ENCODE results near the gene CTNNBIP1.

CTNNBIP1 gene

DNA sequence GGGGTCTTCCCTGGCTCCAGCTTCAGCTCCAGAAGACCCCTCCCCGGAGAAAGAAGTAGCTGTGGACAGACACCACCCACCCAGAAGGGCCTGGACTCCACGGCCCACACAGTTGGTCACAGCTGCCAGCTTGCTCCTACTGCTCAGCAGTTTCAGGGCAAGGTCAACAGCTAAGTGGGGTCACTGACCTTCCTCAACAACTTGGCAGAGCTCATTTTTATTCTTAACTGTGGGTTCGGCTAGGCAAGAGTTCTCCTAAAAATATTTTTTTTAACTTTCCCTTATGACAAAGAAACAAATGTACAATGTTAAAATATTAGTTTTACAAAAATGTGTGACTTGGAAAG, 41.9 kb downstream of the CTNNBIP1 start:
- no peak for DNase-seq (ENCODE audit: low read depth)
- TF ChIP-seq, protein P1, sequence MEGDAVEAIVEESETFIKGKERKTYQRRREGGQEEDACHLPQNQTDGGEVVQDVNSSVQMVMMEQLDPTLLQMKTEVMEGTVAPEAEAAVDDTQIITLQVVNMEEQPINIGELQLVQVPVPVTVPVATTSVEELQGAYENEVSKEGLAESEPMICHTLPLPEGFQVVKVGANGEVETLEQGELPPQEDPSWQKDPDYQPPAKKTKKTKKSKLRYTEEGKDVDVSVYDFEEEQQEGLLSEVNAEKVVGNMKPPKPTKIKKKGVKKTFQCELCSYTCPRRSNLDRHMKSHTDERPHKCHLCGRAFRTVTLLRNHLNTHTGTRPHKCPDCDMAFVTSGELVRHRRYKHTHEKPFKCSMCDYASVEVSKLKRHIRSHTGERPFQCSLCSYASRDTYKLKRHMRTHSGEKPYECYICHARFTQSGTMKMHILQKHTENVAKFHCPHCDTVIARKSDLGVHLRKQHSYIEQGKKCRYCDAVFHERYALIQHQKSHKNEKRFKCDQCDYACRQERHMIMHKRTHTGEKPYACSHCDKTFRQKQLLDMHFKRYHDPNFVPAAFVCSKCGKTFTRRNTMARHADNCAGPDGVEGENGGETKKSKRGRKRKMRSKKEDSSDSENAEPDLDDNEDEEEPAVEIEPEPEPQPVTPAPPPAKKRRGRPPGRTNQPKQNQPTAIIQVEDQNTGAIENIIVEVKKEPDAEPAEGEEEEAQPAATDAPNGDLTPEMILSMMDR (IDR thresholded peaks at IDR 0.05; ENCODE audit: low read depth, low read length): no peak
- TF ChIP-seq MYC (IDR thresholded peaks at IDR 0.05; ENCODE audit: low read depth, low read length) (no peak), MAX (IDR thresholded peaks at IDR 0.05; ENCODE audit: low read depth, low read length) (no peak), POLR2A (IDR thresholded peaks at IDR 0.05; ENCODE audit: extremely low read depth, insufficient read length) (no peak)
- H3K4me3 ChIP-seq (ENCODE audit: low read depth, low read length): no peak overlapping the region

DNA sequence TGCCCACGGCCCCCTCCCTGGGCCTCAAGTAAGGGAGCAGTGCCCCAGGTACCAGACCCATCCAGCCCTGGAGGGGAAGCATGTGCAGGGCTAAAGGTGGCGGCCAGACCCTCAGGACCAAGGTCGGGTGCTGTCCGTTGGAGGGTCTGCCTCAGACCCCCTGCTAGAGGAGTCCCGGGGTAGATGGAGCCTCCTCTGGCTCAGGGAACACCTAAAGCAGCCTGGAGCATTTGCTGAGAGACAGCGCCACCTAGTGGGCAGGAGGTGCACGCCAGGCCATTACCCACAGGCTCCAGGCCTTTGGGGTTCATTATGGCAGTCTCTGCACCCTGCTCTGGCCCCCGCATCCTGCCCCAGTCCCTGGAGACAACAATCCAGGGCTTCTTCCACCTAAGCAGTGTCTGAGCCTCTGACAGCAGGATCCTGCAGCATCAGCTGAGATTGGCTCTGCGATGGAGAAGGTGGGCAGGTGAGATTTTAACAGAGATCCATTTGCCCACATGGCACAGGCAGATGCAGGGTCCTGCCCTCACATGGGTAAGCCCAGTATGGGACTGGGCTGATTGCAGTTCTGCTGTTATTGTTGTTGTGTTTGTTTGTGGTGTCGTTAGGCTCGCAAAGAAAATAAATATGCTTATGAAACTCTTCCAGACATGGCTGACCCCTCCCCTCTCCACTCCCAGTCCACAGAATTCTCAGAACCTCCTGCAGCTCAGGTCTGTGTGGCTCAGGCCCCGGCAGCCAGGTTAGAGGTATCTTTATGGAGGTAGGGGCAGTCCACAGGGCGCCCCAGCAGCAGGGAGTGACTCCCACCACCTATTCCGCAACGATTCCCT, 42.4 kb downstream of the CTNNBIP1 start:
- TF ChIP-seq POLR2A (IDR thresholded peaks at IDR 0.05; ENCODE audit: extremely low read depth, insufficient read length) (no peak), MAX (IDR thresholded peaks at IDR 0.05; ENCODE audit: low read depth, low read length) (0 out of 2 replicates have a peak, but pooled peaks have one; percentile 40)
- TF ChIP-seq, protein P1 (IDR thresholded peaks at IDR 0.05; ENCODE audit: low read depth, low read length): peak; percentile 93
- H3K4me3 ChIP-seq (ENCODE audit: low read depth, low read length): no peak overlapping the region
- peak; percentile 79 for DNase-seq (ENCODE audit: low read depth)

DNA sequence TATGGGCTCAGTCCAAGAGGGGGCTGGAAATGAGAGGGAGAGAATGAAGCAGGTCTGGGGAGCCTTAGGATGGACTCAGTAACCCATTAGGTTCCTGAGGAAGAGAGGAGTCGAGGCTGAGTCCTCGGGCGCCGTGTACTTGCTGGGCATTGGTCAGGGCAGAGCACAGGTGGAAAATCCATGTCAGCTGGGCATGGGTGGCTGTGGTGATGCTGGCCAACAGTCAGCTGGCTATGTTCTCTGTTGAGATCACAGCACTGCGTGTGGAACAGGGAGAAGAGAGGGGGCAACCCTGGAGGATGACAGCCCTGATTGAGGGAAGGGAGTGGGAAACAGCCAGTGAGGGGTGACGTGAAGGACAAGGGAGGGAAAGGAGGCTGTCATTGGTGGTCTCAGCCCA, 43.2 kb downstream of the CTNNBIP1 start:
- TF ChIP-seq MYC (IDR thresholded peaks at IDR 0.05; ENCODE audit: low read depth, low read length) (no peak), POLR2A (IDR thresholded peaks at IDR 0.05; ENCODE audit: extremely low read depth, insufficient read length) (no peak), MAX (IDR thresholded peaks at IDR 0.05; ENCODE audit: low read depth, low read length) (no peak)
- TF ChIP-seq, protein P1 (IDR thresholded peaks at IDR 0.05; ENCODE audit: low read depth, low read length): no peak
- no peak for DNase-seq (ENCODE audit: low read depth)
- H3K4me3 ChIP-seq (ENCODE audit: low read depth, low read length): no peak overlapping the region

GRCh38 chr1:9865724-9866123, 44.3 kb downstream of the CTNNBIP1 start:
- no peak overlapping the region for H3K4me3 ChIP-seq (ENCODE audit: low read depth, low read length)
- no peak for DNase-seq (ENCODE audit: low read depth)
- no peak for TF ChIP-seq MYC (IDR thresholded peaks at IDR 0.05; ENCODE audit: low read depth, low read length)
- TF ChIP-seq POLR2A (IDR thresholded peaks at IDR 0.05; ENCODE audit: extremely low read depth, insufficient read length): no peak
- TF ChIP-seq MAX (IDR thresholded peaks at IDR 0.05; ENCODE audit: low read depth, low read length): no peak
- TF ChIP-seq, protein P1 (IDR thresholded peaks at IDR 0.05; ENCODE audit: low read depth, low read length): no peak

DNA sequence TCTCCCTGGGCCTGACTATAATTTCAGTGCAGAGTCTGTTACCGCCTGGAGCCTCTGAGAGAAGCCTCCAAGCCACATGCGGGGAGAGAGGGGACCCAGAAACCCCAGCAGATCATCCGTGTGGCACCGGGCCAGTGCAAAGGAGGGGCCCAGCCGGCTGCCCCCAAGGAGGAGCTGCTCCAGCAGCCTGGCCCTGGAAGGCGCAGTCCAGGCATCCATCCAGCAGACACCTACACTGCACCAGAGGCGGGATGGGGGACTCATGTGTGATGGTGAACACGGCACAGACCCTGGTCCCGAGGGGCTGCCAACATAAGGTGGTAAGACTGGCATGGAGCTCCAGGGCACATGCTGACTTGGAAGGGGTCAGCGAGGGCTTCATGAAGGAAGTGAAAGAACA, 46.7 kb downstream of the CTNNBIP1 start:
- H3K4me3 ChIP-seq (ENCODE audit: low read depth, low read length): no peak overlapping the region
- no peak for DNase-seq (ENCODE audit: low read depth)
- TF ChIP-seq, protein P1 (IDR thresholded peaks at IDR 0.05; ENCODE audit: low read depth, low read length): no peak
- no peak for TF ChIP-seq MAX (IDR thresholded peaks at IDR 0.05; ENCODE audit: low read depth, low read length)
- TF ChIP-seq POLR2A (IDR thresholded peaks at IDR 0.05; ENCODE audit: extremely low read depth, insufficient read length): no peak
- TF ChIP-seq MYC (IDR thresholded peaks at IDR 0.05; ENCODE audit: low read depth, low read length): no peak

Measured in NB4 (cell line).